ENCODE data around the gene KCNMA1.

GRCh38 chr10:77448226-77448625 lies 189.4 kb downstream of the KCNMA1 start:
- TF ChIP-seq POLR2AphosphoS5 (IDR thresholded peaks at IDR 0.05; ENCODE audit: insufficient read depth in 1 of 2, low read depth in 1 of 2) (no peak), CTCF (IDR thresholded peaks at IDR 0.05) (no peak)

Data from vagina (tissue), 2 donors.